Measurements from ENCODE around the gene EHMT1. TPM values are rescaled to one million over a fixed set of nuclear protein-coding genes. Genes with fewer than 3 reads are reported as not detected.
A peak's percentile ranks its signal among the peaks of the same experiment; 100 is the strongest.
"Not testable (repeated sequence)": the region's sequence is repeated elsewhere in the genome, so short reads cannot be mapped to it uniquely, and the experiment has no call there.

The EHMT1 gene
- total RNA-seq, 1 donor from 2014 or later, result 45.3 TPM

- Histone ChIP-seq H3K4me3 (ENCODE audit: low read depth, low read length) (no peak overlapping the region), H3K36me3 (ENCODE audit: control insufficient read depth, insufficient read depth, low read length) (peaks cover 17% of the 10 kb centered on the region), H3K27me3 (ENCODE audit: control insufficient read depth, insufficient read depth, low read length) (no peaks in the 10 kb centered on the region)
- FAIRE-seq (no peak), DNase-seq (ENCODE audit: low read depth) (no peak)
- no peak for TF ChIP-seq CTCF (IDR thresholded peaks at IDR 0.05; ENCODE audit: insufficient read depth, low read length, severe bottlenecking)
Measured at GRCh38 chr9:137731216-137731946, 112.6 kb downstream of the EHMT1 start.

DNA sequence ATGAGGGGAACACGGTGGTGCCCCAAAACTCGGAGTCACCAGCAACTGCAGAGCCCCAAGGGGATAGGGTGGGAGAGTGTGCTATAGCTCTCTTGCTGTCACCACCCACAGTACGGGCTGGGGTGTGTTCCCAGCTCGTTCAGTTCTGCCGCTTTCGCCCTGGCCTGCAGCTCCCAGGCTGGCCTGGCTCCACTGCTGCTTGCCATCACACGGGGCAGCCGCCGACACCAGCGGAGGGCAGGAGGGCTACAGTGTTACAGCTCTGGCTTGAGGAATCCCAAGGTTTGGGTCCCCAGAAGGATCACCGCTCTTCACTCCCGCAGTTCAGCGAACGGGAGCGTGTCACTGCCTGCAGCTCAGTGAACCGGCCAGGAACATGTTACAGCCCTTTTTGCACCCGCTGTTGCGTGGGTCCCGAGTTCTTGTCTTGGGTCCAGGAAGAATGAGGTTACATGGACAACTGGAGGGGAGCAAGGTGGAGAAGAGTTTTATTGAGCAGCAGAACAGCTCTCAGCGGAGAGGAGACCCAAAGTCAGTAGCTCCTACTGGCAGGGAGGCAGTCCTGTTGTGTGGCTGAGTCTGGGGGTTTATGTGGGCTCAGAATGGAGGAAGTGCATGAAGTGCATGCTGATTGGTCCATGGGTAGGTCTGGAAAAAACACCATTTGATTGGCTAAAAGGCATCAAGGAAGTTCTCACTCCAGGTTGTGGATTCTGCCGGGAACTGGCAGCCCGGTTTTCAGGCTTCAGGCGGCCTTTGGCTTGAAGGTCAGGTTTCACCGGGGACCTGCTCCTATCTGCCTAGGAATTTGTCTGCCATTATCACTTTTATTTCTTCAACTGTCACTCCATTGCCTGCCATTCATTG lies 113.4 kb downstream of the EHMT1 start:
- Histone ChIP-seq H3K36me3 (ENCODE audit: control insufficient read depth, insufficient read depth, low read length) (peaks cover 17% of the 10 kb centered on the region), H3K4me3 (ENCODE audit: low read depth, low read length) (no peak overlapping the region), H3K27me3 (ENCODE audit: control insufficient read depth, insufficient read depth, low read length) (no peaks in the 10 kb centered on the region)
- DNase-seq (ENCODE audit: low read depth) (no peak), FAIRE-seq (no peak)
- TF ChIP-seq CTCF (IDR thresholded peaks at IDR 0.05; ENCODE audit: insufficient read depth, low read length, severe bottlenecking), result no peak

GRCh38 chr9:137733429-137733828 lies 114.6 kb downstream of the EHMT1 start:
- Histone ChIP-seq H3K4me3 (ENCODE audit: low read depth, low read length) (no peak overlapping the region), H3K36me3 (ENCODE audit: control insufficient read depth, insufficient read depth, low read length) (peaks cover 12% of the 10 kb centered on the region), H3K27me3 (ENCODE audit: control insufficient read depth, insufficient read depth, low read length) (no peaks in the 10 kb centered on the region)
- no peak for DNase-seq (ENCODE audit: low read depth)
- TF ChIP-seq CTCF (IDR thresholded peaks at IDR 0.05; ENCODE audit: insufficient read depth, low read length, severe bottlenecking), result no peak
- FAIRE-seq, result no peak

GRCh38 chr9:137734181-137734580 lies 115.4 kb downstream of the EHMT1 start:
- DNase-seq (ENCODE audit: low read depth) (no peak), FAIRE-seq (no peak)
- Histone ChIP-seq H3K4me3 (ENCODE audit: low read depth, low read length) (no peak overlapping the region), H3K36me3 (ENCODE audit: control insufficient read depth, insufficient read depth, low read length) (peaks cover 10% of the 10 kb centered on the region), H3K27me3 (ENCODE audit: control insufficient read depth, insufficient read depth, low read length) (no peaks in the 10 kb centered on the region)
- TF ChIP-seq CTCF (IDR thresholded peaks at IDR 0.05; ENCODE audit: insufficient read depth, low read length, severe bottlenecking), result no peak

GRCh38 chr9:137738182-137738696 lies 119.4 kb downstream of the EHMT1 start:
- FAIRE-seq, result peak; percentile 98
- not testable (repeated sequence) for H3K27me3 ChIP-seq (ENCODE audit: control insufficient read depth, insufficient read depth, low read length); H3K4me3 ChIP-seq (ENCODE audit: low read depth, low read length); DNase-seq (ENCODE audit: low read depth); H3K36me3 ChIP-seq (ENCODE audit: control insufficient read depth, insufficient read depth, low read length)

DNA sequence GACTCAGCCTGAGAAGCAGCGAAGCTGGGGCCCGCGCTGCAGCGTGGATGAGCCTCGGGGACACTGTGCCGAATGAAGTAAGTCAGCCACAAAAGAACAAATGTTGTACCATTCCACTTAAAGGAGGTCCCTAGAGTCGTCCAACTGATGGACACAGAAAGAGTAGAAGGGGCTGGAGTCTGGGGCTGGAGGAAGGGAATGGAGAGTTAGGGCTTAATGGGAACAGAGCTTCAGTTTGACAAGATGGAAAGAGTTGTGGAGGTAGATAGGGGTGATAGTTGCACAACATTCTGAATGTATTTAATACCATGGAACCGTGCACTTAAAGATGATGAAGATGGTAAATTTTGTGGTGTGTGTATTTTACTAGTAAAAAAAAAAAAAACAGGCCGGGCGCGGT lies 119.9 kb downstream of the EHMT1 start:
- Histone ChIP-seq H3K27me3 (ENCODE audit: control insufficient read depth, insufficient read depth, low read length) (no peaks in the 10 kb centered on the region), H3K36me3 (ENCODE audit: control insufficient read depth, insufficient read depth, low read length) (peaks cover 6% of the 10 kb centered on the region), H3K4me3 (ENCODE audit: low read depth, low read length) (no peak overlapping the region)
- no peak for TF ChIP-seq CTCF (IDR thresholded peaks at IDR 0.05; ENCODE audit: insufficient read depth, low read length, severe bottlenecking)
- DNase-seq (ENCODE audit: low read depth) (no peak), FAIRE-seq (no peak)

Measured in bronchial epithelial cell (primary cell).